Upper lobe of left lung (tissue), 4 donors: ENCODE data around the gene MDC1.

ENCODE experiments used
- CTCF ChIP-seq, 6 experiments: fragments of 450-650 bp in 4 of 6; fragments of 200-600 bp in 2 of 6; sonication (generic) in 2 of 6; IDR thresholded peaks; one replicate each; pipeline ENCODE4 v1.5.1; 2016 to 2019; ENCODE audit warnings: antibody characterized with exemption in 6 of 6
- EP300 ChIP-seq, 4 donors: sonication (generic); formaldehyde crosslinking; IDR thresholded peaks; one replicate each; pipeline ENCODE4 v1.5.1; 2017; ENCODE audit warnings: antibody characterized with exemption in 4 of 4, control low read depth in 2 of 4
- POLR2A ChIP-seq, 4 donors: fragments of 450-650 bp; IDR thresholded peaks; one replicate each; pipeline ENCODE4 v1.5.1; 2016 to 2017; ENCODE audit warnings: antibody characterized with exemption in 4 of 4, mild to moderate bottlenecking in 2 of 4
- POLR2AphosphoS5 ChIP-seq, 2 donors: sonication (generic); formaldehyde crosslinking; IDR thresholded peaks; one replicate each; pipeline ENCODE4 v1.5.1; 2017; ENCODE audit warnings: antibody characterized with exemption in 2 of 2

DNA sequence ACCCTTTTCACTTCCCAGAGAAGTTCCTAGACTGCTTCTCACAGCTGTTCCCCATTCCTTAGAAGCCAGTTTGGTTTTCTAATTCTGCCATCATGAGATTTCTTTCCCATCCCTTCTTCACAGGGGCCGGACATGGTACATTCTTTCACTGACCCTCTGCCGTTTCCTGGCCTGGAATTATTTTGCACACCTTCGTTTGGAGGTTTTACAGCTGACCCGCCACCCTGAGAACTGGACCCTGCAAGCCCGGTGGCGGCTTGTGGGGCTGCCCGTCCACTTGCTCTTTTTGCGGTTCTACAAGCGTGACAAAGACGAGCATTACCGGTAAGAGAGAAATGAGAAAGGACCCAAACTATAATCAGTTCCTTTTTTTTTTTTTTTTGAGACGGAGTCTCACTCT lies 65.9 kb downstream of the MDC1 start:
- TF ChIP-seq POLR2A (IDR thresholded peaks at IDR 0.05) (no peak), CTCF (IDR thresholded peaks at IDR 0.05) (no peak), EP300 (IDR thresholded peaks at IDR 0.05) (no peak), POLR2AphosphoS5 (IDR thresholded peaks at IDR 0.05) (no peak)
